Effector memory CD4-positive, alpha-beta T cell (primary cell): Measurements from ENCODE around the gene CFTR.
"Not testable (repeated sequence)": the region's sequence is repeated elsewhere in the genome, so short reads cannot be mapped to it uniquely, and the experiment has no call there.

Experiments
- DNase-seq, 3 donors: peaks; one replicate each; pipeline ENCODE4 v3.0.0-alpha.2; 2020
- H3K27ac ChIP-seq: 2 replicates; pipeline ENCODE4 v1.7.0; 2013; ENCODE audit warnings: mild to moderate bottlenecking, low read length, moderate library complexity; ENCODE audit not compliant: insufficient read depth, poor library complexity, severe bottlenecking
- H3K27me3 ChIP-seq: replicated peaks from 2 replicates; pipeline ENCODE4 v1.7.0; 2013; ENCODE audit warnings: mild to moderate bottlenecking, low read length; ENCODE audit not compliant: insufficient read depth, control insufficient read depth, poor library complexity, severe bottlenecking
- H3K36me3 ChIP-seq: 2 replicates; pipeline ENCODE4 v1.7.0; 2013; ENCODE audit warnings: mild to moderate bottlenecking, low read length, moderate library complexity; ENCODE audit not compliant: control insufficient read depth, insufficient read depth
- H3K4me1 ChIP-seq: 2 replicates; pipeline ENCODE4 v1.7.0; 2013; ENCODE audit warnings: low read length, mild to moderate bottlenecking; ENCODE audit not compliant: control insufficient read depth, insufficient read depth, poor library complexity, severe bottlenecking
- H3K4me3 ChIP-seq: 2 replicates; pipeline ENCODE4 v1.7.0; 2013; ENCODE audit warnings: low read length, low read depth, mild to moderate bottlenecking; ENCODE audit not compliant: insufficient read depth, poor library complexity, severe bottlenecking
- H3K9me3 ChIP-seq: 2 replicates; pipeline ENCODE4 v1.7.0; 2013; ENCODE audit warnings: mild to moderate bottlenecking, low read length, moderate library complexity; ENCODE audit not compliant: control insufficient read depth

Gene CFTR

GRCh38 chr7:117492649-117493048 is 12.8 kb downstream of the CFTR start:
- no peaks in the 10 kb centered on the region for H3K4me1 ChIP-seq
- H3K9me3 ChIP-seq = no peaks in the 10 kb centered on the region
- no peak for DNase-seq
- H3K27me3 ChIP-seq = no peaks in the 10 kb centered on the region
- no peak overlapping the region for H3K4me3 ChIP-seq
- H3K36me3 ChIP-seq = no peaks in the 10 kb centered on the region
- H3K27ac ChIP-seq = no peak overlapping the region

GRCh38 chr7:117493460-117493859 is 13.6 kb downstream of the CFTR start:
- no peak for DNase-seq
- no peaks in the 10 kb centered on the region for H3K36me3 ChIP-seq
- H3K27ac ChIP-seq = no peak overlapping the region
- no peaks in the 10 kb centered on the region for H3K9me3 ChIP-seq
- H3K4me3 ChIP-seq = no peak overlapping the region
- H3K4me1 ChIP-seq = no peaks in the 10 kb centered on the region
- H3K27me3 ChIP-seq = no peaks in the 10 kb centered on the region

GRCh38 chr7:117495308-117495707 is 15.5 kb downstream of the CFTR start:
- Histone ChIP-seq H3K4me1 (no peaks in the 10 kb centered on the region), H3K27me3 (no peaks in the 10 kb centered on the region), H3K9me3 (no peaks in the 10 kb centered on the region), H3K4me3 (no peak overlapping the region), H3K36me3 (no peaks in the 10 kb centered on the region), H3K27ac (no peak overlapping the region)
- DNase-seq = no peak

- Histone ChIP-seq H3K9me3 (no peaks in the 10 kb centered on the region), H3K4me1 (no peaks in the 10 kb centered on the region), H3K4me3 (no peak overlapping the region), H3K27ac (no peak overlapping the region), H3K27me3 (no peaks in the 10 kb centered on the region), H3K36me3 (no peaks in the 10 kb centered on the region)
- no peak for DNase-seq
These were observed 22.5 kb downstream of the CFTR start for GRCh38 chr7:117502331-117502730.

GRCh38 chr7:117505238-117505637 is 25.4 kb downstream of the CFTR start:
- Histone ChIP-seq H3K27me3 (no peaks in the 10 kb centered on the region), H3K36me3 (no peaks in the 10 kb centered on the region)

GRCh38 chr7:117508676-117509075 is 28.9 kb downstream of the CFTR start:
- Histone ChIP-seq H3K4me3 (no peak overlapping the region), H3K27ac (no peak overlapping the region), H3K9me3 (no peaks in the 10 kb centered on the region), H3K4me1 (no peaks in the 10 kb centered on the region), H3K27me3 (no peaks in the 10 kb centered on the region), H3K36me3 (no peaks in the 10 kb centered on the region)
- no peak for DNase-seq

More at GRCh38 chr7:117505238-117505637, 25.4 kb downstream of the CFTR start:
- DNase-seq = no peak
- H3K27ac ChIP-seq = no peak overlapping the region
- no peaks in the 10 kb centered on the region for H3K9me3 ChIP-seq
- no peaks in the 10 kb centered on the region for H3K4me1 ChIP-seq
- no peak overlapping the region for H3K4me3 ChIP-seq

GRCh38 chr7:117517194-117517593 is 37.4 kb downstream of the CFTR start:
- not testable (repeated sequence) for DNase-seq, H3K4me3 ChIP-seq, H3K4me1 ChIP-seq, H3K9me3 ChIP-seq, H3K27ac ChIP-seq, H3K36me3 ChIP-seq, H3K27me3 ChIP-seq

- Histone ChIP-seq H3K27ac (no peak overlapping the region), H3K4me1 (no peaks in the 10 kb centered on the region), H3K36me3 (no peaks in the 10 kb centered on the region), H3K4me3 (no peak overlapping the region), H3K27me3 (no peaks in the 10 kb centered on the region), H3K9me3 (no peaks in the 10 kb centered on the region)
- DNase-seq = no peak
These were observed 50.6 kb downstream of the CFTR start for GRCh38 chr7:117530390-117530789.

GRCh38 chr7:117531595-117532244 is 51.9 kb downstream of the CFTR start:
- H3K27ac ChIP-seq = no peak overlapping the region
- DNase-seq = no peak

GRCh38 chr7:117538053-117538452 is 58.2 kb downstream of the CFTR start:
- Histone ChIP-seq H3K4me3 (no peak overlapping the region), H3K27me3 (no peaks in the 10 kb centered on the region), H3K4me1 (no peaks in the 10 kb centered on the region), H3K27ac (no peak overlapping the region), H3K36me3 (no peaks in the 10 kb centered on the region), H3K9me3 (no peaks in the 10 kb centered on the region)
- no peak for DNase-seq

More at GRCh38 chr7:117531595-117532244, 51.9 kb downstream of the CFTR start:
- H3K36me3 ChIP-seq = no peaks in the 10 kb centered on the region
- no peaks in the 10 kb centered on the region for H3K9me3 ChIP-seq
- H3K27me3 ChIP-seq = no peaks in the 10 kb centered on the region
- no peak overlapping the region for H3K4me3 ChIP-seq
- no peaks in the 10 kb centered on the region for H3K4me1 ChIP-seq
